ENCODE results near the gene BRCA1. TPM values are rescaled to one million over a fixed set of nuclear protein-coding genes. Genes with fewer than 3 reads are reported as not detected.
"Not testable (repeated sequence)": the region's sequence is repeated elsewhere in the genome, so short reads cannot be mapped to it uniquely, and the experiment has no call there.

BRCA1 gene
- total and polyA plus RNA-seq, 3 experiments from 2014 or later, result 3.3 to 71.5 (median 66.8) TPM

DNA sequence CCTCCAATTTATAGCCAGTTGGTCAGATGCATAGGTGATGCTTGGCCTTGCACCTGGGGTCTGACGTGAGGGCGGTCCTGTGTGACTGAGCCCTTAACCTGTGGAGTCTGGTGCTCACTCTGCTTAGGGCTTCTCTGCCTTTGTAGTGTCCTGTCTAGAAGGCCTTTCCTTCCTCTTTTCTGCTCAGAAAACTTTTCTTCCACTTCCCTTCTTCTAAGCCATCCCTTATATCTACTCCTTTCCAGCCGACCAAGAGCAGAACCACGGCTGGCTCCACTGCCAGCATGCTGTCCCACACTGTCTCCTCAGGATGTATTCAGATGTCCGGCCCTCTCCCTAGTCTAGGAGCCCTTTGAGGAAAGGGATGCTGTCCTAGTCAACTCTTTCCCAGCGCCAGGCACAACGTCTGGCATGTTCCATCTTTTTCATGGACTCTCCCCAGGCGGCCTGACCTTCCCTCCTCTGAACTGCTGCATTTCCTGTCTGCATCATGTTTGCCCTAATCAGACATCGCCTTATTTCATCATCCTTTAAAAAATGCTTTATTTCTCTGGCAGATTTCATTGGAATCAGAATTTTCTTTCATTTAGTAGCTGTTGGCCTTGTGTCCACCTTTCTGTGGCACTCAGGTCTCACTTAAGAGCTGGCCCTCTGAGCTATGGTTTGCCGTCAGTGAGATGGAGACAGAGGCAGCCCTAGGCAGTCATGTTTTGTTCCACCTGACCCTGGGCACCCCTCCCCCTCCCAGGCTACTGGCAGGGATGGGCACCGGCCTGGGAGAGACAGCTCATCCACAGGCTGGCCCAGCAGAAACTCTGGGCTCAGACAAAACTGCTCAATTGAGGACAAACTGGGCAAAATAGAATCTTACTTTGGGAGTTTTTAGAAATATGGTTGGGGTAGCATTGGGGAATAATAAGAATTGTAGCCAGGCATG is 15.5 kb upstream of the BRCA1 start:
- CTCF ChIA-PET, result interaction anchor here (0.9 kb wide), 1 partner anchor 86 kb away, joined by 3 read pairs; no protein-coding TSS in a partner anchor
- Mint-ChIP-seq H3K27ac (peak overlapping the region in 2 of 8 donors; percentile 11 to 32), H3K4me1 (peaks cover 4 to 6% (median 5%) of the 10 kb centered on the region in 3 donors), H3K4me3 (no peak overlapping the region), H3K27me3 (no peaks in the 10 kb centered on the region), H3K36me3 (peaks cover 0 to 19% (median 4%) of the 10 kb centered on the region in 3 donors), H3K9me3 (no peaks in the 10 kb centered on the region)
- H3K4me1 ChIP-seq (ENCODE audit: insufficient read depth, low read length), result no peaks in the 10 kb centered on the region
- no peak overlapping the region for H3K27ac ChIP-seq (ENCODE audit: low read depth, low read length)
- H3K4me3 ChIP-seq (ENCODE audit: low read length), result no peak overlapping the region
- DNase-seq, result no peak
- POLR2A ChIA-PET, result no interaction called here
- H3K27me3 ChIP-seq (ENCODE audit: insufficient read depth, low read length, poor library complexity, severe bottlenecking), result no peaks in the 10 kb centered on the region
- H3K9me3 ChIP-seq (ENCODE audit: low read length), result no peaks in the 10 kb centered on the region
- H3K36me3 ChIP-seq (ENCODE audit: insufficient read depth, low read length), result no peaks in the 10 kb centered on the region

DNA sequence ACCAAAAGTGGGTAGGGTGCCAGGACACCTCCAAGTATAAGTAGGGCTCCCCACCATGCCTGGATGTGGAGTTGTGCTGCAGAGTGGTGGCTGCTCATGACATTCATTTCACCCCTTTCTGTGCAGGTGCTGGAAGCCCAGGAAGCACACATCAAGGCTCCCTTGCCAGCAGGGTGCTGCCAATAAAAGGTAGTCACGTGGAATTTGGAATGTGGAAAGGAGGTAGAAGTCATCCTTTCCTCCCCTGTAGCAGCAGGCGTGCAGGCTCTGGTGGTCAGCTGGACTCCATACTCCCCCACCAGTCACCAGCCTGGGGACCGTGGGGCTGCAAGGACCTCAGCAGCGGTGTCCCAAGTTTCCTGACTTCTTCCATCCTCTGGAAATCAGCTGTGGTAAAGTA is 13.4 kb upstream of the BRCA1 start:
- DNase-seq; H3K27ac ChIP-seq (ENCODE audit: low read depth, low read length); H3K27me3 Mint-ChIP-seq; POLR2A ChIA-PET; H3K4me3 Mint-ChIP-seq; H3K4me1 ChIP-seq (ENCODE audit: insufficient read depth, low read length); H3K4me1 Mint-ChIP-seq; H3K4me3 ChIP-seq (ENCODE audit: low read length); H3K9me3 ChIP-seq (ENCODE audit: low read length); H3K27ac Mint-ChIP-seq; H3K36me3 ChIP-seq (ENCODE audit: insufficient read depth, low read length); H3K9me3 Mint-ChIP-seq; H3K27me3 ChIP-seq (ENCODE audit: insufficient read depth, low read length, poor library complexity, severe bottlenecking); CTCF ChIA-PET: not testable (repeated sequence)
- H3K36me3 Mint-ChIP-seq, result peaks cover 6 to 26% (median 6%) of the 10 kb centered on the region in 3 donors

DNA sequence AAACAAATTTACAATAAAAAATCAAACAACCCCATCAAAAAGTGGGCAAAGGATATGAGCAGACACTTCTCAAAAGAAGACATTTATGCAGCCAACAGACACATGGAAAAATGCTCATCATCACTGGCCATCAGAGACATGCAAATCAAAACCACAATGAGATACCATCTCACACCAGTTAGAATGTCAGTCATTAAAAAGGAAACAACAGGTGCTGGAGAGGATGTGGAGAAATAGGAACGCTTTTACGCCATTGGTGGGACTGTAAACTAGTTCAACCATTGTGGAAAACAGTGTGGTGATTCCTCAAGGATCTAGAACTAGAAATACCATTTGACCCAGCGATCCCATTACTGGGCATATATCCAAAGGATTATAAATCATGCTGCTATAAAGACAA is 11.4 kb upstream of the BRCA1 start:
- H3K27me3 Mint-ChIP-seq; H3K36me3 ChIP-seq (ENCODE audit: insufficient read depth, low read length); H3K4me1 Mint-ChIP-seq; H3K9me3 ChIP-seq (ENCODE audit: low read length); H3K4me1 ChIP-seq (ENCODE audit: insufficient read depth, low read length); POLR2A ChIA-PET; CTCF ChIA-PET; H3K4me3 ChIP-seq (ENCODE audit: low read length); H3K4me3 Mint-ChIP-seq; H3K27me3 ChIP-seq (ENCODE audit: insufficient read depth, low read length, poor library complexity, severe bottlenecking); H3K27ac ChIP-seq (ENCODE audit: low read depth, low read length); DNase-seq; H3K9me3 Mint-ChIP-seq: not testable (repeated sequence)
- Mint-ChIP-seq H3K27ac (peak overlapping the region in 1 of 8 donors; percentile 6), H3K36me3 (peaks cover 3 to 27% (median 6%) of the 10 kb centered on the region in 3 donors)

DNA sequence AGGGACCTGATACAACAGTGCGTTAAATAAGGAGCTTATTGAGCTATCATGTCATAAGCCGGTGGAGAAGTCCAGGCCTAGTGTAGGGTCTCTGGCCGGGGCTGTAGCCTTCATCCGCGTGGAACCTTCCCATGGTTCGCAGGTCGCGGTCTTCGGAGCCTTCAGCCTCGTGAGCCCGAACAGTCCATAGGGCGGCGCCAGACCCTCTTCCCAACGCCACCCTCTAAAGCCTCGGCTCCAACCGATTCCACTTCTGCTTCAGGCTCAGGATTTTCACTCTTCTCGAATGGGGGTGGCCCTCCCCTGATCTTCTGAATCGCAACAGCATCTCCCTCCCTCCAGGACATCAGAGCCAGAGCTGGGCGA is 10.3 kb upstream of the BRCA1 start:
- ChIA-PET POLR2A (no interaction called here), CTCF (no interaction called here)
- no peaks in the 10 kb centered on the region for H3K4me1 ChIP-seq (ENCODE audit: insufficient read depth, low read length)
- no peak overlapping the region for H3K4me3 ChIP-seq (ENCODE audit: low read length)
- no peaks in the 10 kb centered on the region for H3K27me3 ChIP-seq (ENCODE audit: insufficient read depth, low read length, poor library complexity, severe bottlenecking)
- no peaks in the 10 kb centered on the region for H3K9me3 ChIP-seq (ENCODE audit: low read length)
- no peak for DNase-seq
- H3K9me3 Mint-ChIP-seq, result no peaks in the 10 kb centered on the region
- H3K4me1 Mint-ChIP-seq, result peaks cover 4 to 11% (median 10%) of the 10 kb centered on the region in 3 donors
- no peak overlapping the region for H3K4me3 Mint-ChIP-seq
- no peaks in the 10 kb centered on the region for H3K27me3 Mint-ChIP-seq
- peaks cover 3 to 24% (median 6%) of the 10 kb centered on the region in 3 donors for H3K36me3 Mint-ChIP-seq
- no peak overlapping the region for H3K27ac ChIP-seq (ENCODE audit: low read depth, low read length)
- peaks cover 11% of the 10 kb centered on the region for H3K36me3 ChIP-seq (ENCODE audit: insufficient read depth, low read length)
- no peak overlapping the region for H3K27ac Mint-ChIP-seq

DNA sequence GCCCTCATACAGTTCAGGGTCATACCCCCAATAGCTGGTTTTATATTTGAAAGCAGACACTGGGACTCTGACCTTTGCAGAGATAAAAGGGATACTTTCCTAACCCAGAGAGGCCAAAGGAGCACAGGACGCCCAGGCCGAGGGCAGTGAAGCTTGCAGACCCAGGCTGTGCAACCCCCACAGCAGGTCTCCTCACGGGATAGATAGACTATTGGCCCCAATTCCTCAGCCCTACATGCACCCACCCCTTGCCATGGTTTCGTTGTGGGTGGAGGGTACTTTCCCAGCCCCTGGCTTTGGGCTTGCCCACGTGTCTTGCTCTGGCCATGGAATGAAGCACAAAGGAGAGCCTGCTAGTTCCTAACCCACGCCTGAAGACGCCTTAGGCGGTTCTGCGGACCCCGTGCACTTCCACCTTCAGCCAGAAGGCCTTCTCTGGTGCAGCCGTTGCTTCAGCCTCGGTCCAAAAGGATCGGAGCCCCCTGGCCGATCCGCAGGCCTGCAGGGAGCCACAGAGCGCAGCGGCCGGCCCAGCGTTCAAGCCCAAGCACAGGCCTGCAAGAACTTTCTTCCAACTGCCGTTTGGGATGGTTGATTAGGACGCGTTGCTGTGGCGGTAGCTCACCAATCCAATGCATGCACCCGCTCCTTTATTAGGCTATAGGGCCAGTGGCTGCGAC is 9.8 kb upstream of the BRCA1 start:
- H3K4me1 Mint-ChIP-seq, result peaks cover 4 to 12% (median 10%) of the 10 kb centered on the region in 3 donors
- Histone ChIP-seq H3K27ac (ENCODE audit: low read depth, low read length) (no peak overlapping the region), H3K4me3 (ENCODE audit: low read length) (no peak overlapping the region), H3K36me3 (ENCODE audit: insufficient read depth, low read length) (peaks cover 11% of the 10 kb centered on the region), H3K27me3 (ENCODE audit: insufficient read depth, low read length, poor library complexity, severe bottlenecking) (no peaks in the 10 kb centered on the region), H3K4me1 (ENCODE audit: insufficient read depth, low read length) (no peaks in the 10 kb centered on the region), H3K9me3 (ENCODE audit: low read length) (no peaks in the 10 kb centered on the region)
- H3K27me3 Mint-ChIP-seq, result no peaks in the 10 kb centered on the region
- ChIA-PET POLR2A (interaction anchor here (0.5 kb wide), 1 partner anchor 12 kb away, joined by 3 read pairs; no protein-coding TSS in a partner anchor), CTCF (interaction anchor here (0.6 kb wide), 1 partner anchor 98 kb away, joined by 3 read pairs; no protein-coding TSS in a partner anchor)
- peaks cover 3 to 24% (median 6%) of the 10 kb centered on the region in 3 donors for H3K36me3 Mint-ChIP-seq
- H3K9me3 Mint-ChIP-seq, result no peaks in the 10 kb centered on the region
- no peak overlapping the region for H3K27ac Mint-ChIP-seq
- no peak overlapping the region for H3K4me3 Mint-ChIP-seq
- DNase-seq, result no peak

DNA sequence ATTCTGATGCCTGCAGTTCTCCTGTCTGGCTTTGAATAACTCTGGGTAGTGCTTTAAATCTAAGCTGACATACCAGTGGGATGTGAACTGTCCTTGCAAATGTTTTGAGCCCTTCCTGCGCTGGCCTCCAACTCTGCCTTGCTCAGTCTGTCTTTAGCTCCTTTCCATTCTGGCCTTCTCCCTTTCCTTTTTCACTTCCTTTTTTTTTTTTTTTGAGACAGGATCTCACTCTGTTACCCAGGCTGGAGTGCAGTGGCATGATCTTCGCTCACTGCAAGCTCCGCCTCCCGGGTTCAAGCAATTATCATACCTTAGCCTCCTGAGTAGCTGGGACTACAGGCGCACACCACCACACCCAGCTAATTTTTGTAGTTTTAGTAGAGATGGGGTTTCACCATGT is 8.3 kb upstream of the BRCA1 start:
- H3K36me3 ChIP-seq (ENCODE audit: insufficient read depth, low read length), result peaks cover 11% of the 10 kb centered on the region
- Mint-ChIP-seq H3K4me1 (peaks cover 4 to 14% (median 13%) of the 10 kb centered on the region in 3 donors), H3K36me3 (peaks cover 3 to 36% (median 8%) of the 10 kb centered on the region in 3 donors)
- H3K27ac ChIP-seq (ENCODE audit: low read depth, low read length); H3K27me3 Mint-ChIP-seq; H3K4me3 ChIP-seq (ENCODE audit: low read length); H3K27me3 ChIP-seq (ENCODE audit: insufficient read depth, low read length, poor library complexity, severe bottlenecking); H3K4me1 ChIP-seq (ENCODE audit: insufficient read depth, low read length); H3K9me3 Mint-ChIP-seq; DNase-seq; H3K27ac Mint-ChIP-seq; H3K4me3 Mint-ChIP-seq; H3K9me3 ChIP-seq (ENCODE audit: low read length); CTCF ChIA-PET: not testable (repeated sequence)
- POLR2A ChIA-PET, result interaction anchor here (0.6 kb wide), 1 partner anchor 526 kb away, joined by 3 read pairs; no protein-coding TSS in a partner anchor

DNA sequence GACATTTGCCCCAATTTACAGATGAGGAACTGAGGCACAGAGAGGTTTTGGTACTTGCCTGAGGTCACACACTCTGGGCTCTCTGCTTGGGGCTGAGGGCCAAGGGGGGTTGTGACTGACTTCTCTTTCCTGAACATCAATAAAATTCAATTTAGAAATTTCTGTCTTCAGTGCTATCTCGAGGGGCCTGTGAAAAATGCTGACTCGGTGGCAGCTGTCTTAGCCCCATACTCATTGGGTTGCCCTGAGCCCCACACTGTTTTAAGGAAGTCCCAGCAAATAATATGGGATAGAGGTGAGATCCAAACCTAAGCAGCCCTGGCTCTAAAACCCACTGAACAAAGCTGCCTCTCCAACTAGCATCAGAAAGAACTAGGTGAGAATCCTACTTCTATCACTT is 7.0 kb upstream of the BRCA1 start:
- H3K4me1 Mint-ChIP-seq, result peaks cover 7 to 24% (median 24%) of the 10 kb centered on the region in 3 donors
- H3K36me3 Mint-ChIP-seq, result peaks cover 3 to 47% (median 11%) of the 10 kb centered on the region in 3 donors
- Histone ChIP-seq H3K4me3 (ENCODE audit: low read length) (no peak overlapping the region), H3K4me1 (ENCODE audit: insufficient read depth, low read length) (no peaks in the 10 kb centered on the region), H3K36me3 (ENCODE audit: insufficient read depth, low read length) (peaks cover 11% of the 10 kb centered on the region), H3K27ac (ENCODE audit: low read depth, low read length) (no peak overlapping the region), H3K9me3 (ENCODE audit: low read length) (no peaks in the 10 kb centered on the region), H3K27me3 (ENCODE audit: insufficient read depth, low read length, poor library complexity, severe bottlenecking) (no peaks in the 10 kb centered on the region)
- H3K9me3 Mint-ChIP-seq, result no peaks in the 10 kb centered on the region
- POLR2A ChIA-PET, result no interaction called here
- H3K27ac Mint-ChIP-seq, result no peak overlapping the region
- CTCF ChIA-PET, result no interaction called here
- DNase-seq, result no peak
- no peaks in the 10 kb centered on the region for H3K27me3 Mint-ChIP-seq
- H3K4me3 Mint-ChIP-seq, result no peak overlapping the region

DNA sequence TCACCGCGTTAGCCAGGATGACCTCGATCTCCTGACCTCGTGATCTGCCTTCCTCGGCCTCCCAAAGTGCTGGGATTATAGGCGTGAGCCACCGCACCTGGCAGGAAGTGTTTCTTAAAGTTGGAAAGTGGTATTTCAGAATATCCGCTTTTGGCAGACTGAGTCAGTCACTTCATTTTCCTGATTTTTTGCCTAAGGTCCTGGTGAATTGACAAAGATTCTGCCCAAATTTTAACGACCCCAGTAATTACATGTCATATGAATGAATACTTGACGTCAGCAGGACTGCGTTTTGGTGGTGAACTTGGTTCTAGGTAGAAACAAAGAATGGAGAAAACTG is 4.5 kb upstream of the BRCA1 start:
- Histone ChIP-seq H3K27ac (ENCODE audit: low read depth, low read length) (no peak overlapping the region), H3K4me1 (ENCODE audit: insufficient read depth, low read length) (peaks cover 9% of the 10 kb centered on the region), H3K27me3 (ENCODE audit: insufficient read depth, low read length, poor library complexity, severe bottlenecking) (no peaks in the 10 kb centered on the region), H3K4me3 (ENCODE audit: low read length) (no peak overlapping the region), H3K36me3 (ENCODE audit: insufficient read depth, low read length) (peaks cover 11% of the 10 kb centered on the region), H3K9me3 (ENCODE audit: low read length) (no peaks in the 10 kb centered on the region)
- Mint-ChIP-seq H3K27ac (peak overlapping the region in 1 of 8 donors; percentile 6), H3K4me3 (no peak overlapping the region), H3K4me1 (peaks cover 18 to 37% (median 36%) of the 10 kb centered on the region in 3 donors), H3K27me3 (no peaks in the 10 kb centered on the region), H3K9me3 (no peaks in the 10 kb centered on the region), H3K36me3 (peaks cover 3 to 49% (median 11%) of the 10 kb centered on the region in 3 donors)
- DNase-seq, result no peak
- ChIA-PET CTCF (no interaction called here), POLR2A (no interaction called here)

All from CD8-positive, alpha-beta memory T cell (primary cell).